Transverse colon (tissue), 4 donors: ENCODE results near the gene NDUFB6.
A peak's percentile ranks its signal among the peaks of the same experiment; 100 is the strongest.

Experiments used
- POLR2A ChIP-seq: fragments of 450-650 bp; IDR thresholded peaks from one replicate; pipeline ENCODE4 v1.6.1; 2016; ENCODE audit warnings: antibody characterized with exemption, mild to moderate bottlenecking, moderate library complexity
- POLR2AphosphoS5 ChIP-seq, 3 donors: sonication (generic); formaldehyde crosslinking; IDR thresholded peaks; one replicate each; pipeline ENCODE4 v1.6.1; 2016; ENCODE audit warnings: antibody characterized with exemption in 3 of 3
- TF ChIP-seq, protein P1 (sequence below), 5 experiments: fragments of 200-600 bp in 3 of 5; fragments of 450-650 bp in 2 of 5; sonication (generic) in 3 of 5; IDR thresholded peaks; 1 replicate in 2 of 5; 2 replicates in 3 of 5; pipeline ENCODE4 v1.5.1; 2016 to 2017; ENCODE audit warnings: antibody characterized with exemption in 5 of 5, inconsistent platforms in 3 of 5, mild to moderate bottlenecking in 2 of 5, moderate library complexity in 1 of 5

DNA sequence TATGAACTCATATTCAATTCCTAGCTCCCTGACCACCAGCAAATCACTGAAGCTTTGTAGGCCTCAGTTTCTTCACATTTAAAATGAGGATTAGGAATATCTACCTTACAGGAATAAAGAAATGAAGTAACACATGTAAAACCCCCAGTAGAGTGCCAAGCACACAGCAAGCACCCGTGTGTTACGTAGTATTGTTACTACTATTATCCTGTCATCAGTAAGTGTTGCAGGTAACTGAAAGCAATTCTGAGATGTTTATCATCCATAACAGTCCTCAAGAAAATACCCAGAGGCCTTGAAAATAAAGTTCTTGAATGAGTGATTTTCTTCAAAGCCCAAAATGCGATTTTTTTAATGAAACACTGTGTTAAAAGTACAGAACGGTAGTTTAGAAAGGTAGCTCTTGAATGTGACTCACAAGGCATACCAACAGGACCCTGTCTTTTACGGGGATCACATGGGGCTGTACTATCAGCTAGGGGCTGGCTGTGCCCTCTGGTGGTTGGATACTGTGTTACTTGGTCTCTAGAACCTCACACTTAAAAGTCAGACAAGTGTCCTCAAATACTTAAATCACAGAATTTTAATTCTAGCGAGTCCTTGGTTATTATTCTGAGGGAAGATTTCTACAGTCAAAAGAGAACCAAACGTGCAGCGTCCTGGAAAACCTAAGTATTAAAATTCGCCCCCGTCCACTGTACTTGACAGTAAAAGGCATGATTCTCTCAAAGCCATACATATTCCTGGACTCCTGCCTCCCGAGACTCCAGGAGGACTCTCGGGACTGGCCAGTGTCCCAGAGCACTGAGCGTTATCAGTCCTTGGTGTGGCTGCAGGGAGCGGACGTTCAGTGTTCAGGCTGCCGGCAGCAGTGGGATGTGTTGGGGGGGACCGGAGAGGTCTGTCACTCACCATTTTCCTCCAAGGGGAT is 725 bp downstream of the NDUFB6 start:
- TF ChIP-seq POLR2A (no peak), POLR2AphosphoS5 (IDR thresholded peaks at IDR 0.05) (no peak)
- TF ChIP-seq, protein P1, sequence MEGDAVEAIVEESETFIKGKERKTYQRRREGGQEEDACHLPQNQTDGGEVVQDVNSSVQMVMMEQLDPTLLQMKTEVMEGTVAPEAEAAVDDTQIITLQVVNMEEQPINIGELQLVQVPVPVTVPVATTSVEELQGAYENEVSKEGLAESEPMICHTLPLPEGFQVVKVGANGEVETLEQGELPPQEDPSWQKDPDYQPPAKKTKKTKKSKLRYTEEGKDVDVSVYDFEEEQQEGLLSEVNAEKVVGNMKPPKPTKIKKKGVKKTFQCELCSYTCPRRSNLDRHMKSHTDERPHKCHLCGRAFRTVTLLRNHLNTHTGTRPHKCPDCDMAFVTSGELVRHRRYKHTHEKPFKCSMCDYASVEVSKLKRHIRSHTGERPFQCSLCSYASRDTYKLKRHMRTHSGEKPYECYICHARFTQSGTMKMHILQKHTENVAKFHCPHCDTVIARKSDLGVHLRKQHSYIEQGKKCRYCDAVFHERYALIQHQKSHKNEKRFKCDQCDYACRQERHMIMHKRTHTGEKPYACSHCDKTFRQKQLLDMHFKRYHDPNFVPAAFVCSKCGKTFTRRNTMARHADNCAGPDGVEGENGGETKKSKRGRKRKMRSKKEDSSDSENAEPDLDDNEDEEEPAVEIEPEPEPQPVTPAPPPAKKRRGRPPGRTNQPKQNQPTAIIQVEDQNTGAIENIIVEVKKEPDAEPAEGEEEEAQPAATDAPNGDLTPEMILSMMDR (IDR thresholded peaks at IDR 0.05): peak; percentile 61 to 85 (median 68)
